ENCODE measurements around the gene C1orf159. TPM values are rescaled to one million over a fixed set of nuclear protein-coding genes. Genes with fewer than 3 reads are reported as not detected.

Gene C1orf159
- total and polyA plus RNA-seq, 2 of the 8 experiments (the other 6 are each of a cell fraction or from before 2014, with no cell fraction given) = 10.0 to 10.9 TPM

- no peaks in the 10 kb centered on the region for H3K9me3 ChIP-seq (ENCODE audit: insufficient read depth in 2 of 2, low read depth in 1 of 2, low read length in 1 of 2)
- H2BK20ac ChIP-seq (ENCODE audit: low read length) = no peak overlapping the region
- ChIA-PET POLR2A (ENCODE audit: partially characterized antibody) (interaction anchor here (0.6 to 1.3 kb wide), 4 partner anchors 17 to 1181 kb away, joined by 3 read pairs; no protein-coding TSS in a partner anchor), CTCF (ENCODE audit: partially characterized antibody) (interaction anchor here (1.1 to 1.5 kb wide), 2 partner anchors 18 to 155 kb away, joined by 3 to 6 read pairs; no protein-coding TSS in a partner anchor)
- H3K27me3 ChIP-seq (replicated peaks in 1 of 4; ENCODE audit: control insufficient read depth in 3 of 4, extremely low read depth in 1 of 4, insufficient read depth in 3 of 4, low read length in 3 of 4) = no peaks in the 10 kb centered on the region; a peak in 2 of 7 replicates
- no peak overlapping the region for H3K4me2 ChIP-seq (ENCODE audit: insufficient read depth in 1 of 2, low read depth in 2 of 2, low read length in 2 of 2)
- peak overlapping the region; percentile 60; the same call in 1 of the 2 replicates for H2BK12ac ChIP-seq (ENCODE audit: low read depth, low read length)
- no peak overlapping the region for H2AFZ ChIP-seq (ENCODE audit: low read length)
- peaks cover 0 to 12% (median 1%) of the 10 kb centered on the region in 4 experiments; a peak in 4 of 7 replicates for H3K4me1 ChIP-seq (replicated peaks in 1 of 4; ENCODE audit: control insufficient read depth in 3 of 4, insufficient read depth in 4 of 4, low read length in 3 of 4)
- no peak overlapping the region for H2BK120ac ChIP-seq (replicated peaks; ENCODE audit: low read depth, low read length)
- no peaks in the 10 kb centered on the region for H4K20me1 ChIP-seq (replicated peaks in 1 of 2; ENCODE audit: control insufficient read depth in 1 of 2, insufficient read depth in 2 of 2, low read length in 2 of 2)
- peak overlapping the region; percentile 85 for H4K91ac ChIP-seq (replicated peaks; ENCODE audit: insufficient read length, low read length)
- no peak overlapping the region for H3K27ac ChIP-seq (ENCODE audit: low read depth, low read length)
- H3K79me1 ChIP-seq (ENCODE audit: low read depth, low read length) = no peaks in the 10 kb centered on the region
- no peaks in the 10 kb centered on the region for H3K36me3 ChIP-seq (ENCODE audit: control insufficient read depth in 2 of 4, insufficient read depth in 4 of 4, low read length in 3 of 4)
- no peak overlapping the region for H4K5ac ChIP-seq (ENCODE audit: insufficient read length, low read depth, low read length)
- no peaks in the 10 kb centered on the region for H3K23me2 ChIP-seq (ENCODE audit: low read depth, low read length)
- DNase-seq (ENCODE audit: low read depth in 1 of 2, low spot score in 2 of 2) (no peak), FAIRE-seq (no peak)
- no peak overlapping the region for H3K23ac ChIP-seq (ENCODE audit: insufficient read length)
- no peak overlapping the region for H3K56ac ChIP-seq (replicated peaks; ENCODE audit: insufficient read length, low read depth, low read length)
- H3K4me3 ChIP-seq (ENCODE audit: extremely low read depth in 1 of 4, insufficient read depth in 2 of 4, low read depth in 3 of 4, low read length in 4 of 4) = no peak overlapping the region
- H4K8ac ChIP-seq (ENCODE audit: extremely low read depth, insufficient read depth, low read length) = peak overlapping the region; percentile 89
- no peak overlapping the region for H3K14ac ChIP-seq (ENCODE audit: insufficient read length)
- H2BK5ac ChIP-seq (ENCODE audit: low read depth, low read length) = peak overlapping the region; percentile 44; the same call in 1 of the 2 replicates
- no peak overlapping the region; the same call in 1 of the 2 replicates for H2BK15ac ChIP-seq (ENCODE audit: low read length)
- H3K79me2 ChIP-seq (ENCODE audit: control insufficient read depth in 1 of 2, insufficient read depth in 2 of 2, low read length in 2 of 2) = no peaks in the 10 kb centered on the region
- peak overlapping the region; percentile 71; the same call in 1 of the 2 replicates for H3K18ac ChIP-seq (ENCODE audit: extremely low read depth, low read length)
- 87% methylated on average over 17 of the region's 32 CpGs; no CpG with 5 or more reads in 1 of the 2 experiments for WGBS, 2 experiments (ENCODE audit: extremely low coverage in 1 of 2, insufficient coverage in 1 of 2, insufficient read length in 1 of 2, insufficient replicate concordance in 2 of 2, low coverage in 1 of 2, low lambda C conversion rate in 2 of 2, missing lambda C conversion rate in 1 of 2)
- H2AK5ac ChIP-seq (ENCODE audit: low read depth, low read length) = 0 out of 2 replicates have a peak overlapping the region, but pooled peaks have one; percentile 4
- no peak overlapping the region for H3K4ac ChIP-seq (replicated peaks; ENCODE audit: insufficient read length, low read depth, low read length)
- no peak overlapping the region for H3K9ac ChIP-seq (replicated peaks in 1 of 4; ENCODE audit: extremely low read depth in 1 of 4, low read depth in 3 of 4, low read length in 3 of 4)
- TF ChIP-seq SRF (IDR thresholded peaks at IDR 0.05; ENCODE audit: low read depth, low read length) (no peak), GTF2F1 (IDR thresholded peaks at IDR 0.05; ENCODE audit: borderline replicate concordance, low read depth, low read length) (no peak), CTCF (IDR thresholded peaks at IDR 0.05; ENCODE audit: control extremely low read depth in 1 of 3, insufficient read depth in 1 of 3, low read depth in 1 of 3, low read length in 3 of 3) (no peak), JUN (IDR thresholded peaks at IDR 0.05; ENCODE audit: low read depth, low read length) (no peak), CBX8 (IDR thresholded peaks at IDR 0.05; ENCODE audit: borderline replicate concordance, low read depth, low read length) (no peak), ZNF274 (IDR thresholded peaks at IDR 0.05; ENCODE audit: borderline replicate concordance, extremely low read depth, low read length) (no peak), E2F6 (IDR thresholded peaks at IDR 0.05) (no peak), RAD21 (IDR thresholded peaks at IDR 0.05 in 1 of 2, conservative IDR thresholded peaks at IDR 0.05 in 1 of 2; ENCODE audit: low read depth in 2 of 2, low read length in 2 of 2) (no peak)
Measured at GRCh38 chr1:1144843-1145546, 29.1 kb upstream of the C1orf159 start.

Measured in H1 (cell line).